CD1c-positive myeloid dendritic cell (primary cell): Measurements from ENCODE around the gene B3GNT3.
"Not testable (repeated sequence)": the region's sequence is repeated elsewhere in the genome, so short reads cannot be mapped to it uniquely, and the experiment has no call there.

Source experiments
- DNase-seq: peaks from one replicate; pipeline ENCODE4 v3.0.0-alpha.2; 2016; ENCODE audit errors: extremely low spot score

B3GNT3 gene

GRCh38 chr19:17766543-17767131 lies 28.3 kb upstream of the B3GNT3 start:
- DNase-seq = peak; percentile 77

GRCh38 chr19:17767559-17767958 lies 27.4 kb upstream of the B3GNT3 start:
- no peak for DNase-seq

- no peak for DNase-seq
These were observed 24.3 kb upstream of the B3GNT3 start for GRCh38 chr19:17770613-17771012.

- DNase-seq = peak; percentile 35
These were observed 22.8 kb upstream of the B3GNT3 start for GRCh38 chr19:17772172-17772571.

- peak; percentile 59 for DNase-seq
These were observed 19.6 kb upstream of the B3GNT3 start for GRCh38 chr19:17775245-17775927.

- peak; percentile 80 for DNase-seq
These were observed 18.7 kb upstream of the B3GNT3 start for GRCh38 chr19:17775991-17776803.

- not testable (repeated sequence) for DNase-seq
These were observed 17.1 kb upstream of the B3GNT3 start for GRCh38 chr19:17777840-17778239.

GRCh38 chr19:17778251-17778967 lies 16.5 kb upstream of the B3GNT3 start:
- DNase-seq = peak; percentile 88

- peak; percentile 87 for DNase-seq
These were observed 15.7 kb upstream of the B3GNT3 start for GRCh38 chr19:17778968-17779929.

GRCh38 chr19:17780781-17781180 lies 14.2 kb upstream of the B3GNT3 start:
- no peak for DNase-seq

GRCh38 chr19:17783721-17784120 lies 11.2 kb upstream of the B3GNT3 start:
- not testable (repeated sequence) for DNase-seq

GRCh38 chr19:17784201-17785008 lies 10.5 kb upstream of the B3GNT3 start:
- DNase-seq = peak; percentile 79

- no peak for DNase-seq
These were observed 7.5 kb upstream of the B3GNT3 start for GRCh38 chr19:17787274-17787913.

GRCh38 chr19:17788632-17789031 lies 6.3 kb upstream of the B3GNT3 start:
- no peak for DNase-seq

GRCh38 chr19:17790059-17790780 lies 4.7 kb upstream of the B3GNT3 start:
- DNase-seq = no peak

- DNase-seq = no peak
These were observed 567 bp upstream of the B3GNT3 start for GRCh38 chr19:17794412-17794730.

GRCh38 chr19:17795495-17795856 lies 538 bp downstream of the B3GNT3 start:
- DNase-seq = no peak

GRCh38 chr19:17796013-17796837 lies 1.3 kb downstream of the B3GNT3 start:
- DNase-seq = no peak
